Left ventricle myocardium inferior (tissue), 1 donor: ENCODE data around the gene MED13L. TPM values are rescaled to one million over a fixed set of nuclear protein-coding genes. Genes with fewer than 3 reads are reported as not detected.

Source experiments
- DNase-seq: peaks from one replicate; pipeline ENCODE4 v3.0.0-alpha.2; 2020
- H3K27ac ChIP-seq: fragments of 200-600 bp; replicated peaks from 2 replicates; pipeline ENCODE4 v1.8.0; 2021
- H3K27me3 ChIP-seq: fragments of 200-600 bp; 2 replicates; pipeline ENCODE4 v1.8.0; 2021; ENCODE audit warnings: low read depth
- H3K36me3 ChIP-seq: fragments of 200-600 bp; 2 replicates; pipeline ENCODE4 v1.8.0; 2021
- H3K4me1 ChIP-seq: fragments of 200-600 bp; 2 replicates; pipeline ENCODE4 v1.8.0; 2021
- H3K4me3 ChIP-seq: fragments of 200-600 bp; 2 replicates; pipeline ENCODE4 v1.8.0; 2021; ENCODE audit warnings: mild to moderate bottlenecking, moderate library complexity
- H3K9me3 ChIP-seq: fragments of 200-600 bp; replicated peaks from 2 replicates; pipeline ENCODE4 v1.8.0; 2021
- intact Hi-C: fragments of 100-400 bp; cut with micrococcal nuclease; formaldehyde crosslinking; loops from one replicate; pipeline ENCODE4 v1.11.0; 2022
- total RNA-seq: library from RNA; stranded (reverse); fragmentation: NEBNext Ultra II Directional; extraction: Animal tissue kit (Norgen Biotek cat#: 25700); gene quantifications from one replicate; pipeline ENCODE4 v1.2.1, GENCODE V29; 2021
- TF ChIP-seq, protein P1 (sequence below): fragments of 200-600 bp; IDR thresholded peaks from 2 replicates; pipeline ENCODE4 v1.8.0; 2021; ENCODE audit warnings: antibody characterized with exemption, mild to moderate bottlenecking, borderline replicate concordance
- donor health status: DM: no; HTN: yes; CAD: no; lungs with severe emphysema.

The MED13L gene
- total RNA-seq, 1 donor from 2014 or later, result 55.0 TPM

DNA sequence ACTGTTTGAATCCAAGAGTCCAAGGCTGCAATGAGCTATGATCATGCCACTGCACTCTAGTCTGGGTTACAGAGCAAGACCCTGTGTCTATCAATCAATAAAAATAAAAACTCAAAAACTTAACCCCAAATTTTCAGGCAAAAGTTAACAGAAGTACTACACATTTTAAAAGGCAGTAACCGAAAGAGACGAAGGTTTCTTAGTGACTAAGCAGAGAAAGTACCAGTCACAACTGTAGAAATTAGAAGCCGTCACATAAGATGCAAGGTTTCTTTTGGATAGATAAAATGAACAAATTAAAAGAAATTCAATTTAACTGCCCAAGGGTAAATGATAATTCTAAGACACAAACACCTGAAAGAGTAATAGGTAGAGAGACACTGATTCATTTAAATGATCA, 103.5 kb downstream of the MED13L start:
- Histone ChIP-seq H3K27ac (no peak overlapping the region), H3K4me3 (no peak overlapping the region), H3K36me3 (no peaks in the 10 kb centered on the region), H3K27me3 (no peaks in the 10 kb centered on the region), H3K9me3 (no peaks in the 10 kb centered on the region), H3K4me1 (peaks cover 53% of the 10 kb centered on the region)
- intact Hi-C loops, result no loop called here
- TF ChIP-seq, protein P1, sequence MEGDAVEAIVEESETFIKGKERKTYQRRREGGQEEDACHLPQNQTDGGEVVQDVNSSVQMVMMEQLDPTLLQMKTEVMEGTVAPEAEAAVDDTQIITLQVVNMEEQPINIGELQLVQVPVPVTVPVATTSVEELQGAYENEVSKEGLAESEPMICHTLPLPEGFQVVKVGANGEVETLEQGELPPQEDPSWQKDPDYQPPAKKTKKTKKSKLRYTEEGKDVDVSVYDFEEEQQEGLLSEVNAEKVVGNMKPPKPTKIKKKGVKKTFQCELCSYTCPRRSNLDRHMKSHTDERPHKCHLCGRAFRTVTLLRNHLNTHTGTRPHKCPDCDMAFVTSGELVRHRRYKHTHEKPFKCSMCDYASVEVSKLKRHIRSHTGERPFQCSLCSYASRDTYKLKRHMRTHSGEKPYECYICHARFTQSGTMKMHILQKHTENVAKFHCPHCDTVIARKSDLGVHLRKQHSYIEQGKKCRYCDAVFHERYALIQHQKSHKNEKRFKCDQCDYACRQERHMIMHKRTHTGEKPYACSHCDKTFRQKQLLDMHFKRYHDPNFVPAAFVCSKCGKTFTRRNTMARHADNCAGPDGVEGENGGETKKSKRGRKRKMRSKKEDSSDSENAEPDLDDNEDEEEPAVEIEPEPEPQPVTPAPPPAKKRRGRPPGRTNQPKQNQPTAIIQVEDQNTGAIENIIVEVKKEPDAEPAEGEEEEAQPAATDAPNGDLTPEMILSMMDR, result no peak
- DNase-seq, result no peak

DNA sequence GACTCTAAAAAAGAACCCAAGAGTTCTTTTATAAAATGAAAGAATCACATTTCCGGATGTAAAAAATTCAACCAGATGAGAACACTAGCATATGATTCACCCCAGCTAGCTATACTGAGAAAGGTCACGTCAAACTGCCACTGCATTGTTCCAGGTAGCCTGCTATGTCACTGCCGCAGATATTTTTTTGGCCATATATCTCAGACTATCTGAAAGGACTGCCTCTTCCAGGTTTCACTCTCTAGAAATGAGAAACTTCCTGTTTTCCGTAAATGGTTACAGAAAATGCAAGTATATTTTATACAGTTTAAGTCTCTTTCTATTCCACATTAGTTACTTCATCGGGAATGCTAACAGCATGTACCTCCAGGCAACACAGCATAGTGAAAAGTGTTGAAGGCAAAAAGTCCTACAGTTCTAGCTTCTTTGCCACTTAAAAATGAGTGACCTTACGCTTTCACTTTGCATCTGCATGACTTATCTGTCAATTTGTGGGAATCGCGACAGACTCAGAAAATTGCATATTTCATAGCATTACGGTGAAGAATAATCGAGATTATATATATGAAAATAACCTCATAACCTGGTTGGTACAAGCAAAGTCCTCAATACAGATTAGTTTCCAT, 105.2 kb downstream of the MED13L start:
- no peak overlapping the region for H3K27ac ChIP-seq
- no peak overlapping the region for H3K4me3 ChIP-seq
- no peaks in the 10 kb centered on the region for H3K9me3 ChIP-seq
- H3K36me3 ChIP-seq, result no peaks in the 10 kb centered on the region
- H3K4me1 ChIP-seq, result peaks cover 61% of the 10 kb centered on the region
- TF ChIP-seq, protein P1, result no peak
- intact Hi-C loops, result no loop called here
- H3K27me3 ChIP-seq, result no peaks in the 10 kb centered on the region
- no peak for DNase-seq

DNA sequence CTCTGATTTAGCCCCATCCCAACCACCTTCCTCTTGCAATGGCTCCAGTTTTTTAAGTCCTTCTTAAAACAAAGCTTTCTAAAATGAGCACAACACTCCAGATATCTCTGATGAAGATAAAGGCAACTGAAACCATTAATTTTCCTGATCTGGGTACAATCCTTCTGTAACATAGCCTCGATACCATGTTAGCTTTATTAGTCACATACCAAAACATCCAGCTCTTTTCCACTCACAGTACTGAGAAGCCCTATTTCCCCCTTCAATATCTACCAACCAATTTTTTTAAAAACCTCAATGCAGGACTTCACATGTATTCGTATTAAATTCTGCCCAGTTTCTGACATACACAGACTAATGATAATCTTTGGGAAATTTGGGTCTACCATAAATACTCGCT, 105.9 kb downstream of the MED13L start:
- DNase-seq, result no peak
- H3K4me1 ChIP-seq, result peaks cover 64% of the 10 kb centered on the region
- H3K27me3 ChIP-seq, result no peaks in the 10 kb centered on the region
- no peak overlapping the region for H3K4me3 ChIP-seq
- no peak overlapping the region for H3K27ac ChIP-seq
- no peaks in the 10 kb centered on the region for H3K9me3 ChIP-seq
- intact Hi-C loops, result no loop called here
- H3K36me3 ChIP-seq, result no peaks in the 10 kb centered on the region
- TF ChIP-seq, protein P1, result no peak

DNA sequence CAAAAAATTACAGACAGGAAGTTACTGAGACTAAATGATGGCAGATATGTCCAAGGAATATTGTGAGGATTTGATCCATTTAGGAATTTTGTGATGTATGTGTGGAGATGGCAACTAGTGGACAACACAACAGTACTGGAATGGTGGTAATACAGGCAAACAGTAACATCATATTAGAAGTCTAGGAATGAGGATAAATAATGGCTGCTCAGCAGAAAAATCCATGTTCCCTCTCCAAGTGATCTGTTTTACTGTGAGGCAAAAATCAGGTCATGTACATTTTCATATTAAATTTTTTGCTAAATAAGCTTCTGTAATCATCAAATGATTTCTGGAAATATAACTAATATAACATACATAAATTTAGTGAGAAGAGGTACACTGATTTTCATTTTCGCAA, 108.4 kb downstream of the MED13L start:
- intact Hi-C loops, result no loop called here
- Histone ChIP-seq H3K9me3 (no peaks in the 10 kb centered on the region), H3K4me1 (peaks cover 80% of the 10 kb centered on the region), H3K27ac (no peak overlapping the region), H3K4me3 (no peak overlapping the region), H3K27me3 (no peaks in the 10 kb centered on the region), H3K36me3 (no peaks in the 10 kb centered on the region)
- TF ChIP-seq, protein P1, result no peak
- DNase-seq, result no peak

DNA sequence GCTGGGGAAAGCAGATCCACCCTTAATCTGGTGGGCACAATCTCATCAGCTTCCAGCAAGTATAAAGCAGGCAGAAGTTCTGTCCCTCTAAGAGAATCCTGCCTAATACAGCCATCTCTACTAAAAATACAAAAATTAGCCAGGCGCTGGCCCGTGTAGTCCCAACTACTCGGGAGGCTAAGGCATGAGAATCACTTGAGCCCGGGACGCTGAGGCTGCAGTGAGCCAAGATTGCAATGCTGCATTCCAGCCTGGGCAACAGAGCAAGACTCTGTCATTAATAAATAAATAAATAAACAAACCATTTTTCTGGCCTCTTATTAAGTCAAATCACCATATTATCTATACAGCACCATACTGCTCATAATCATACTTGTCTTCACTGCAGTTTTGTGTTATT, 111.2 kb downstream of the MED13L start:
- DNase-seq, result no peak
- TF ChIP-seq, protein P1, result no peak
- Histone ChIP-seq H3K36me3 (no peaks in the 10 kb centered on the region), H3K27me3 (no peaks in the 10 kb centered on the region), H3K4me1 (peaks cover 71% of the 10 kb centered on the region), H3K9me3 (no peaks in the 10 kb centered on the region), H3K4me3 (no peak overlapping the region), H3K27ac (no peak overlapping the region)
- intact Hi-C loops, result no loop called here

DNA sequence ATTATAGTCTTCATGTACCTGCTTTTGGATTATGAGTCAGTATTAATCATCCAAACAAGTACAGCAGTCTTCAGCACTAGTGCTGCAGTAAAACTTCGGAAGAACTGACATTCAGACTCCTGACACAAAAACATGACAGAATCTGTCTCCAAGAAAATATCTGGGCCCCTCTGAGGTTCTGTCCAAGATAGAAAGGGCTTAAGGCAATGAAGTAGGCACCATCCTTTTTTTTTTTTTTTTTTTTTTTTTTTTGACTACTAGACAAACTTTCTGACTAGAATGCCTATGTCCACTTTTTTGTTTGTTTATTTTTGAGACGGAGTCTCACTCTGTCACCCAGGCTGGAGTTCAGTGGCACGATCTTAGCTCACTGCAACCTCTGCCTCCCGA, 112.5 kb downstream of the MED13L start:
- Histone ChIP-seq H3K9me3 (no peaks in the 10 kb centered on the region), H3K27ac (peak overlapping the region; percentile 24), H3K4me3 (no peak overlapping the region), H3K4me1 (peaks cover 77% of the 10 kb centered on the region), H3K36me3 (no peaks in the 10 kb centered on the region), H3K27me3 (no peaks in the 10 kb centered on the region)
- no peak for DNase-seq
- TF ChIP-seq, protein P1, result no peak
- intact Hi-C loops, result no loop called here
